Measurements from ENCODE around the gene C12orf57. TPM values are rescaled to one million over a fixed set of nuclear protein-coding genes. Genes with fewer than 3 reads are reported as not detected.

Gene C12orf57
- total and polyA plus RNA-seq, 2 experiments from 2014 or later, result 208 to 260 TPM

GRCh38 chr12:6962285-6963015 lies 18.6 kb downstream of the C12orf57 start:
- H3K9me3 ChIP-seq (ENCODE audit: low read depth), result no peaks in the 10 kb centered on the region
- H3K27ac ChIP-seq, result peak overlapping the region; percentile 48
- H3K36me3 ChIP-seq, result peaks cover 22% of the 10 kb centered on the region
- H3K4me3 ChIP-seq, result no peak overlapping the region
- H3K27me3 ChIP-seq, result no peaks in the 10 kb centered on the region
- H3K4me1 ChIP-seq (ENCODE audit: low read depth), result peaks cover 13% of the 10 kb centered on the region
- DNase-seq (ENCODE audit: low read depth in 1 of 2, low spot score in 1 of 2), result peak in 1 of 2 donors; percentile 9
- no peak for TF ChIP-seq CTCF (IDR thresholded peaks at IDR 0.05; ENCODE audit: low read depth, low read length)

- Histone ChIP-seq H3K4me1 (ENCODE audit: low read depth) (peaks cover 13% of the 10 kb centered on the region), H3K4me3 (no peak overlapping the region), H3K27ac (no peak overlapping the region), H3K9me3 (ENCODE audit: low read depth) (no peaks in the 10 kb centered on the region), H3K36me3 (peaks cover 29% of the 10 kb centered on the region), H3K27me3 (no peaks in the 10 kb centered on the region)
- no peak for DNase-seq (ENCODE audit: low read depth in 1 of 2, low spot score in 1 of 2)
- no peak for TF ChIP-seq CTCF (IDR thresholded peaks at IDR 0.05; ENCODE audit: low read depth, low read length)
Observed at GRCh38 chr12:6963016-6963731, 19.4 kb downstream of the C12orf57 start.

DNA sequence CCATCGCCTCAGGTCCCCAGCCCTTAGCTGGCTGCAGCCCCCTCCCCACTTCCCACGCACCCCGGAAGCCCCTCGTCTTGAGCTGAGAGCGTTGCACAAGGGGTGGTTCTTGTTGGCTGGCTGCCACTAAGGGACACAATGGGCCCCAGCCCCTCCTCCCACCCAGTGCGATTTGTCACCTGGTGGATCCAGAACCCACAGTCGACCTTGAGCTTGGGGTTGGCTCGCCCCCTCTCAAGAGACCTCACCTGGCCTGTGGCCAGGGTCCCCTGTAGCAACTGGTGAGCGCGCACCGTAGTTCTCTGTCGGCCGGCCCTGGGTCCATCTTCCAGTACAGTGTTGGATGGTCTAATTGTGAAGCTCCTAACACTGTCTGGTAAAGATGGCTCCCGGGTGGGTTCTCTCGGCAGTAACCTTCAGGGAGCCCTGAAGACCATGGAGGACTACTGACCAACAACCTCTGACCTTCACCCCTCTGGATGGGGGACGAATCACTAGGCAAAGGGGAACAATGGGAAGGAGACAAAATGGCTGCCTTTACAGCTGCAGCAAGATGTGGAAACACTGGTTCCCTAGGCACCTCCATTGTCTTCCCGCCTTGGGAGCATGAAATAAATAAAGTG lies 20.1 kb downstream of the C12orf57 start:
- peaks cover 13% of the 10 kb centered on the region for H3K4me1 ChIP-seq (ENCODE audit: low read depth)
- no peak for TF ChIP-seq CTCF (IDR thresholded peaks at IDR 0.05; ENCODE audit: low read depth, low read length)
- H3K27ac ChIP-seq, result peak overlapping the region; percentile 69

GRCh38 chr12:6964605-6965025 lies 20.8 kb downstream of the C12orf57 start:
- no peak for DNase-seq (ENCODE audit: low read depth in 1 of 2, low spot score in 1 of 2)
- peaks cover 20% of the 10 kb centered on the region for H3K4me1 ChIP-seq (ENCODE audit: low read depth)
- TF ChIP-seq CTCF (IDR thresholded peaks at IDR 0.05; ENCODE audit: low read depth, low read length), result no peak

More for the DNA sequence above, 20.1 kb downstream of the C12orf57 start:
- no peak overlapping the region for H3K4me3 ChIP-seq
- H3K36me3 ChIP-seq, result peaks cover 36% of the 10 kb centered on the region
- H3K9me3 ChIP-seq (ENCODE audit: low read depth), result no peaks in the 10 kb centered on the region
- no peaks in the 10 kb centered on the region for H3K27me3 ChIP-seq
- DNase-seq (ENCODE audit: low read depth in 1 of 2, low spot score in 1 of 2), result no peak

DNA sequence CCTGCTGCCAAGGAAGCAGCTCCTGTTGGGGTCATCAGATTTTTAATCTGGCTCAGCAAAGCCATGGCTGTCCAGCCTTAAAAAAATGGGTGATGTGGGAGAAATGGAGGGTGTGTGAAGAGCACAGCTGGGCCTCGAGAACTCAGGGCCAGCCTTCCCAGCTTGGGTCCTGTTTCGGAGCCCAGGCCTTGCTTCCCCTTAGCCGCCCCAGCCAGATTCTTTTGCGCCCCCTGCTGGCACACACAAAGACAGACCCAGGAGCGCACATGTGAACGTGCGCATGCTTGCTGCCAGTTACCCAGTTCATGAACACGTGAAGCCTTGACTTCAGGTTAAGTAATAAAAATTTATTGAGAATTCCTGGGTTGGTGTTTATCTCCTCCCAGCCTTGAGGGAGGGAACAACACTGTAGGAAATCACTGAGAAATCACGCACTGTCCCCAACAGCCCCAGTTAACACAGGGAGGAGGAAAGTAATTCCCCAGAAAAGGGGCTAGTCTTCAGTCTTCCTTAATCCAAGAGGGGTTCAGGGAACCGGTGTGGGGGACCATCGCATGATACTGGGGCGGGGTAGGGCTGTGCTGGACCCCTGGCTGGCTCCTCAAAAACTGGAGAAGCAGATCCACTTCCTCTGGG lies 21.3 kb downstream of the C12orf57 start:
- Histone ChIP-seq H3K9me3 (ENCODE audit: low read depth) (no peaks in the 10 kb centered on the region), H3K36me3 (peaks cover 39% of the 10 kb centered on the region), H3K27ac (peak overlapping the region; percentile 69), H3K4me1 (ENCODE audit: low read depth) (peaks cover 20% of the 10 kb centered on the region), H3K27me3 (no peaks in the 10 kb centered on the region), H3K4me3 (no peak overlapping the region)
- peak; percentile 86 for TF ChIP-seq CTCF (IDR thresholded peaks at IDR 0.05; ENCODE audit: low read depth, low read length)
- DNase-seq (ENCODE audit: low read depth in 1 of 2, low spot score in 1 of 2), result peak; percentile 88 to 93

More at GRCh38 chr12:6964605-6965025, 20.8 kb downstream of the C12orf57 start:
- Histone ChIP-seq H3K27me3 (no peaks in the 10 kb centered on the region), H3K36me3 (peaks cover 39% of the 10 kb centered on the region), H3K4me3 (no peak overlapping the region), H3K9me3 (ENCODE audit: low read depth) (no peaks in the 10 kb centered on the region), H3K27ac (peak overlapping the region; percentile 69)
